HG03103 (cell line): ENCODE data around the gene STYK1.
"Not testable (repeated sequence)": the region's sequence is repeated elsewhere in the genome, so short reads cannot be mapped to it uniquely, and the experiment has no call there.

Source experiments
- ATAC-seq: cut with Tn5 transposase; IDR thresholded peaks from one replicate; pipeline ENCODE4 v1.9.1; 2021; ENCODE audit warnings: low read depth; ENCODE audit not compliant: unreplicated experiment

Gene STYK1

GRCh38 chr12:10690906-10691305 is 17.1 kb upstream of the STYK1 start:
- no peak for ATAC-seq

DNA sequence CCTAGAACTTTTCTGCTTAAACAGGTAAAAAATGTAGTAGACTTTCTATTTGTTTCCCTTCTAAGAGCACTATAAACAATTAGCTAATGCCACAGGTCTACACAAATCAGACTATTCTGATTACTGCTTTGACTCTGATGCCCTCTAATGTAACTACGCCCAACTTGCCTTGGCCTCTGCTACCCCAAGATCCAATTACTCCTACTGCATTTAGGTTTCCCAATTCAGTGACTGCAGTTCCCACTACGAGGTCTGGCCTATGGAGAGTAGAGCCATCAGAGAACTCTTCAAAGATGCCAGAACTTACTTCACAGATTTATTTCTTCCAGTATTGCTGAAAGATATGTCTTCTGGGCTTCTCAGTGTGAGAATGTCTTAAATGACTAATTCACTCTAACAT is 15.3 kb upstream of the STYK1 start:
- ATAC-seq = no peak

GRCh38 chr12:10688042-10688441 is 14.2 kb upstream of the STYK1 start:
- no peak for ATAC-seq

DNA sequence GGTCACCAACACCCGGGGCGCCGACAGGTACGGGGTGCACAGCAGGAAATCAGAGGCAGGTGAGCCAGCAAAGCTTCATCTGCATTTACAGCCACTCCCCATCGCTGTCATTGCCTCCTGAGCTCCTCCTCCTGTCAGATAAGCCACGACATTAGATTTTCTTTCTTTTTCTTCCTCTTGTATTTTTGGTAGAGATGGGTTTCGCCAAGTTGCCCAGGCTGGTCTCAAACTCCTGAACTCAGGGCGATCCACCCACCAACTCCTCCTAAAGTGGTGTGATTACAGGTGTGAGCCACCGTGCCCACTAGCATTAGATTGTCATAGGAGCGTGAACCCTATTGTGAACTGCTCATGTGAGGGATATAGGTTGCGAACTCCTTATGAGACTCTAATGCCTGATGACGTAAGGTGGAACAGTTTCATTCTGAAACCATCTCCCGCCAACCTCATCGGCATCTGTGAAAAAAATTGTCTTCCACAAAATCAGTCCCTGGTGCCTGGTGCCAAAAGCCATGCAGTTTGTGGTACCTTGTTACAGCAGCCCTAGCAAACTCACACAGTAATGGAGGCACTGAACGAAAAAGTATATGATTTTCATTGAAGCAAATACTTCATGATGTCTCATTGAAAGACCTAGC is 1.5 kb downstream of the STYK1 start:
- ATAC-seq = no peak

- no peak for ATAC-seq
These were observed 4.3 kb downstream of the STYK1 start for GRCh38 chr12:10669533-10669932.

- no peak for ATAC-seq
These were observed 5.3 kb downstream of the STYK1 start for GRCh38 chr12:10668526-10668925.

DNA sequence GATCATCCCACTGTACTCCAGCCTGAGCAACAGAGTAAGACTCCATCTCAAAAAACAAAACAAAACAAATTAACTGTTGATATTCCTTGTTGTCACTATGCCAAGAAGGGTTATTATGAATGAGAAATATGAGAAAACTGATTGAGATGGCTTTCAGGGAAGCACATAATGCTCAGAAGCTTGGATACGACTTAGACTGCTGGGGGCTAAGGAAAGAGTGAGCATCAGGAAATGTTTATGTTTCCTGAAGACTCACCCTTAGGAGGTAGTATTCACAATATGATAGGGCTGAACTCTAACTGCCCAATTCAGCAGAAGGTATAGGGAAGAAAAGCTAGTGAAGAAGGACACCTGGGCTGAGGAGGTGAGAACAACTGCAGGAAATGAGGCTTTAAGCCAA is 6.3 kb downstream of the STYK1 start:
- ATAC-seq = no peak

DNA sequence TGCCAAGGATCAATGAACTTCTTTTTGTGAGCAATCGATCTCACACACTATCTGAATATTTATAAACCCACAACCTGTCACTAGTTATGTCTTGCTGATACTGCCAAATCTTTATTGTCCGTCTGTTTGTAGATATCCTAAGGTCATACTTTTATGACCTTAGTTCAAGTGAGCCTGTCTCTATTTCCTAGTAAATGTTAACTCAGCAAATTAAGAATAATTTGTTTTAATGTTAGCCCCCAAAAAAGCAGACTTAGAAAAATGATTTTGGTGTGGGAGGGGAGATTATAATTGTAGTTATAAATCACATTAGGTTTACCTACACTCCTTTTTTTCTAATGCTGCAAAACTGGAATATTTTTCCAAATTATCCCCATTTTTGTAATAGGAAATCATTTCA is 9.4 kb downstream of the STYK1 start:
- ATAC-seq = no peak

DNA sequence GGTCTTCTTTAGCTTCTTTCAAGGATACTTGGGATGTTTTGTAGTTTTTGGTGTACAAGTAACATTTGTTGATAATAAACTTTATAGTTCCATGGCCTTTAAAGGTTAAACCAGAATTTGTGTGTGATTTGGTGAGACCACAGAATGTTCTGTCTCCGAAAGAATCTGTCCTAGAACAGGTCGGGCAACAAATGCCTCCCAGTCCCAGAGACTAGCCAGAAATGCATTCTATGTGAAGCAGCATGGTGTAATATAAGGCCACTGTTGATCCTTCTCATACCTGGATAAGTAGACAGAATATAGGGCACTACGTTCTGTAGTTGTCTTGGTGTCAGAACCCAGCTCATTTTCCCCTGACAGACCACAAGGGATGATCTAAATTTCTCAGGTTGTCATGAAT is 10.0 kb downstream of the STYK1 start:
- ATAC-seq = no peak

DNA sequence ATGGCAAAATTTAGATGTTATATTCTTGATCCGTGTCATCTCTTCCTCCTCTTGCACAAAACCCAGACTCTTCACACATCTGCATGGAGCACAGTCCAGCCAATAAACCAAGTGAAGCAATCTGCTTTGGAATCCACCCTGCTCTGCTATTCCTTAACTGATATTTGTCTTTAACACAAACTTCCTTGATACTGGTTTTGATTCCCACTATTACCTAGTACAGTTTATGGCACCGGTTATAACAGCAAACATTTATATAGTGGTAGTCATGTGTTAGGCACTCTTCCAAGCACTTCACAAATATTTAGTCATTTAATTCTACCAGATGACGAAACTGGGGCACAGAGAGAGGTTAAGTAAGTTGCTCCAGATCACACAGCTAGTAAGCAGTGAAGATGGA is 12.5 kb downstream of the STYK1 start:
- no peak for ATAC-seq

DNA sequence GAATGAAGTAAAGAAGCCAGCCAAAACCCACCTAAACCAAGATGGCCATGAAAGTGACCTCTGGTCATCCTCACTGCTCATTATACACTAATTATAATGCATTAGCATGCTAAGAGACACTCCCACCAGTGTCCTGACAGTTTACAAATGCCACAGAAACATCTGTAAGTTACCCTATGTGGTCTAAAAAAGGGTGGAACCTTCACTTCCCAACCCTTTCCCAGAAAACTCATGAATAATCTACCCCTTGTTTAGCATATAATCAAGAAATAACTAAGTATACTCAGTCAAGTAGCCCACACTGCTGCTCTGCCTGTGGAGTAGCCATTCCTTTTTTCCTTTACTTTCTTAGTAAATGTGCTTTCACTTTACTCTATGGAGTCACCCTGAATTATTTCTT is 19.8 kb downstream of the STYK1 start:
- ATAC-seq = no peak

- ATAC-seq = no peak
These were observed 21.7 kb downstream of the STYK1 start for GRCh38 chr12:10652192-10652591.

DNA sequence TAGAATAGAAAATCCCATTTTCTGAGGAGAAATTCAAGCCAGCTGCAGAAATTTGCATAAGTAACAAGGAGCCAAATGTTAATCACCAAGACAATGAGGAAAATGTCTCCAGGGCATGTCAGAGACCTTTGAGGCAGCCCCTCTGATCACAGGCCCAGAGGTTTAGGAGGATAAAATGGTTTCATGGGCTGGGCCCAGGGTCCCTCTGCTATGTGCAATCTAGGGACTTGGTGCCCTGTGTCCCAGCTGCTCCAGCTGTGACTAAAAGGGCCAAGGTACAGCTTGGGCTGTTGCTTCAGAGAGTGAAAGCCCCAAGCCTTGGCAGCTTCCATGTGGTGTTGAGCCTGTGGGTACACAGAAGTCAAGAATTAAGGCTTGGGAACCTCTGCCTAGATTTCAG is 27.3 kb downstream of the STYK1 start:
- ATAC-seq = not testable (repeated sequence)

DNA sequence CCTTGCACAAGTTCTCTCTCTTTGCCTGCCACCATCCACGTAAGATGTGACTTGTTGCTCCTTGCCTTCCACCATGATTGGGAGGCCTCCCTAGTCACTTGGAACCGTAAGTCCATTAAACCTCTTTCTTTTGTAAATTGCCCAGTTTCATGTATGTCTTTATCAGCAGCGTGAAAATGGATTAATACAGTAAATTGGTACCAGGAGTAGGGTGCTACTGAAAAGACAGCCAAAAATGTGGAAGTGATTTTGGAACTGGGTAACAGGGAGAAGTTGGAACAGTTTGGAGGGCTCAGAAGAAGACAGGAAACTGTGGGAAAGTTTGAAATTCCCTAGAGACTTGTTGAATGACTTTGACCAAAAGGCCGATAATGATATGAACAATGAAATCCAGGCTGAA is 27.9 kb downstream of the STYK1 start:
- no peak for ATAC-seq

DNA sequence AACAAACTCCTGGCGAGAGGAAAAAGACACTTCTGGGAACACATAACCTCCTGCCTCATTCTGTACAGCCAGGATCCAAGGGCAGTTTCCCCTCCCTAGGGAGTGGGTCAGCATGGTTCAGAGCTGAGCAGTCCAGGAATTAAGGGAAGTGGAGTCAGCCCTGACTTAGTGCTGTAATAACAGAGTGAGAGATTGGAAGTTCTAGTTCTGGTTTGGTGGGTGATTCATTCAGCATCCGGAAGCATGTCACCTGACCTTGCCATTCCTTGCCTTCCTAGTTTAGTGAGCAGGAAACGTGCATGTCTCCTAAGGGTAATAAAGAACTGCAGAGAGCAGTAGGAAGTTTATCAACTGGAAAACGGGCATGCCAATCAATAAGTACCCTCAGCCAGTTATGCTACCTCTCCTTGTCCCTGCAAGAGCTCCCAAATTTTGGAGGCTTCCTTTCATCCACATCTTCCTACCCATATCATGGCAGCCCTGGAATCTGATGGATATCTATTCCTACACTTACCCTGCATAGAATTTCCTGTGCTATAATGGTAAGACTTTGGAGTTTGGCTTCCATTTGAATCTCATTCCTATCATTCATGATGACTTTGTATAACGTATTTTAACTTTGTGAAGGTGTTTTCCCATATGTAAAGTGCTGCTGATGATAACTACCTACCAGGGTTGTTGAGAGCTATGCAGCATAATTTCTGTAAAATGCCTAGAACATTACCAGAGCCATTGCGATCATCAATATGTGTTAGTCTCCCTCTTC is 31.9 kb downstream of the STYK1 start:
- no peak for ATAC-seq

DNA sequence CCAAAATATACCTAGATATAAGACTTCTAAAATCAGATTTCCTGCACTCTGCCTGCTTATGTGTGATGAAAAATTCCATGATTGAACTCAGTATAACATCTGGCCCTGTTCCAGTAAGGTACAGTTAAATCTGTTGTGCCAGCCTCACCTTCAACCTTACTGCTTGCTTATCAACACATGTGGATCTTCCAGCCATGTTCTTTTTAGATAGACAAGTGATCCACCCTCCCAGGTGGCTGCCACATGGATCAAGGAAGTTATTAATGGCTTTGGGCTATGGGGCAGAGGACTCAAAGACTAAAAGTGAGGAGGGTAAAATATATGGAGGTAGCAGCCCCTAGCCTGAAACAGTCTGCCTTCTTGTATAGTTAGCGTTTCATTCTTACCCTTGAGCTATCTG is 35.1 kb downstream of the STYK1 start:
- no peak for ATAC-seq

GRCh38 chr12:10636611-10637010 is 37.2 kb downstream of the STYK1 start:
- no peak for ATAC-seq

GRCh38 chr12:10636124-10636523 is 37.7 kb downstream of the STYK1 start:
- ATAC-seq = no peak

- no peak for ATAC-seq
These were observed 38.5 kb downstream of the STYK1 start for GRCh38 chr12:10635306-10635705.

DNA sequence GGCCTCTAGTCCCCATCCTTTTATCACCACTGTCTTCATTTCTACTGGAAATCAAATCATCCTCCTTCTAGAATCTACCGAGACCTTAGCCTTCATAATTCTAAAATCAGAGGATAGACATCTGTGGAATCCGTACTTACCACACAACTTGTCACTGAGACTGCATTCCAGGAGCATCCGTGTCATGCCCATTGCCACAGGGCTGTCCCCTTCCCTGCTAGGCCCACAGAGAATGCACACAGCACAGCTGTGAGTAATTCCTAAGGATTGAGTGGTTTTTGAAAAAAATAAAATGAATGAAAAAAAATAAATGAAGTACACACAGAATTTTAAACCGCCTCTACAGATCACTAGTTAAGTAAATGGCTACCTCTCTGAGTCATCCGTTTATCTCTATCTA is 39.4 kb downstream of the STYK1 start:
- no peak for ATAC-seq

DNA sequence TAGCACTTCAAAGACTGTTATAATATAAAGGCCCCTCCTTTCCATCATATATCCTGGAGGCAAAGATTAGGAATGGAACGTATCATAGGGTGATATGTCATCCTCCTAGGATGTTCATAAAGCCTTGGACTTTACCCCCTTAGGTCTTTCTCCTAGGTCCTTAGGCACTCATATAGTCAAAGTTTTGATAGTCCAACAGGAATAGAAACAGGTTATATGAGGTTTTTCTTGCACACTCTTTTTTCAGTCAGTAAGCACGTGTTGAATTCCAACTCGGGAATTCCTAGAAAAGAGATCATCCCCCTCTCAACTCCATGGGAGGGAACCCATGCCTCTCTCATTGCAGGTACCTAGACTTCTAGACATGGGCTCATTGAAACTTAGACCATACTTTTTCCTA is 40.3 kb downstream of the STYK1 start:
- ATAC-seq = no peak

DNA sequence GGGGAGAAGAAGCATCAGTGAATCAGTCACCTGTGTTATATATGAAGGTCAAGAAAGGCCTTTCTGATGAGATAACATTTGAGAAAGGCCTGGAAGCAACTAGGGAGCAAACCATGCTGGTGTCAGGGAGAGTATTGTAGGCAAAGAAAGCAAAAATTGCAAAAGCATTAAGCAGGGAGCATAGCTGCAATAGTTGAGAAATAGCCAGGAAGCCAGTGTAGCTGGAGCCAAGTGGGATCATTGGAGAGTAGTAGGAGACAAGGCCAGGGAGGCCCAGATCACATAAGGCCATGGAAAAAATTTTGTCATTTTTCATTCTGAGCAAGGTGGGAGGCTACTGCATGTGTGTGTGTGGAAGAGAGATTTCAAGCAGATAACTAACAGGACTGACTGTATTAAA is 41.6 kb downstream of the STYK1 start:
- ATAC-seq = no peak
